ENCODE results near the gene CAMLG. TPM values are rescaled to one million over a fixed set of nuclear protein-coding genes. Genes with fewer than 3 reads are reported as not detected.
"Not testable (repeated sequence)": the region's sequence is repeated elsewhere in the genome, so short reads cannot be mapped to it uniquely, and the experiment has no call there.

Gene CAMLG
- total RNA-seq, 1 donor from 2014 or later = 43.4 TPM

DNA sequence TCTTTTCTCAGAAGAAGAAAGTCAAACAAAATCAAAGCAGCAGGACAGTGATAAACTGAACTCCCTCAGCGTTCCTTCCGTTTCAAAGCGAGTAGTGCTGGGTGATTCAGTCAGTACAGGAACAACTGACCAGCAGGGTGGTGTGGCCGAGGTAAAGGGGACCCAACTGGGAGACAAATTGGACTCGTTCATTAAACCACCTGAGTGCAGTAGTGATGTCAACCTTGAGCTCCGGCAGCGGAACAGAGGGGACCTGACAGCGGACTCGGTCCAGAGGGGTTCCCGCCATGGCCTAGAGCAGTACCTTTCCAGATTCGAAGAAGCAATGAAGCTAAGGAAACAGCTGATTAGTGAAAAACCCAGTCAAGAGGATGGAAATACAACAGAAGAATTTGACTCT, 2.7 kb downstream of the CAMLG start:
- Mint-ChIP-seq H3K4me1 (peaks cover 13% of the 10 kb centered on the region), H3K36me3 (ENCODE audit: low read depth) (no peaks in the 10 kb centered on the region), H3K27me3 (ENCODE audit: low read depth) (no peaks in the 10 kb centered on the region), H3K4me3 (peak overlapping the region; percentile 61), H3K9me3 (no peaks in the 10 kb centered on the region), H3K27ac (ENCODE audit: unreplicated experiment) (no peak overlapping the region)
- TF ChIP-seq, protein P1, sequence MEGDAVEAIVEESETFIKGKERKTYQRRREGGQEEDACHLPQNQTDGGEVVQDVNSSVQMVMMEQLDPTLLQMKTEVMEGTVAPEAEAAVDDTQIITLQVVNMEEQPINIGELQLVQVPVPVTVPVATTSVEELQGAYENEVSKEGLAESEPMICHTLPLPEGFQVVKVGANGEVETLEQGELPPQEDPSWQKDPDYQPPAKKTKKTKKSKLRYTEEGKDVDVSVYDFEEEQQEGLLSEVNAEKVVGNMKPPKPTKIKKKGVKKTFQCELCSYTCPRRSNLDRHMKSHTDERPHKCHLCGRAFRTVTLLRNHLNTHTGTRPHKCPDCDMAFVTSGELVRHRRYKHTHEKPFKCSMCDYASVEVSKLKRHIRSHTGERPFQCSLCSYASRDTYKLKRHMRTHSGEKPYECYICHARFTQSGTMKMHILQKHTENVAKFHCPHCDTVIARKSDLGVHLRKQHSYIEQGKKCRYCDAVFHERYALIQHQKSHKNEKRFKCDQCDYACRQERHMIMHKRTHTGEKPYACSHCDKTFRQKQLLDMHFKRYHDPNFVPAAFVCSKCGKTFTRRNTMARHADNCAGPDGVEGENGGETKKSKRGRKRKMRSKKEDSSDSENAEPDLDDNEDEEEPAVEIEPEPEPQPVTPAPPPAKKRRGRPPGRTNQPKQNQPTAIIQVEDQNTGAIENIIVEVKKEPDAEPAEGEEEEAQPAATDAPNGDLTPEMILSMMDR (conservative IDR thresholded peaks at IDR 0.05) = no peak
- DNase-seq (ENCODE audit: low read depth, low spot score) = no peak

DNA sequence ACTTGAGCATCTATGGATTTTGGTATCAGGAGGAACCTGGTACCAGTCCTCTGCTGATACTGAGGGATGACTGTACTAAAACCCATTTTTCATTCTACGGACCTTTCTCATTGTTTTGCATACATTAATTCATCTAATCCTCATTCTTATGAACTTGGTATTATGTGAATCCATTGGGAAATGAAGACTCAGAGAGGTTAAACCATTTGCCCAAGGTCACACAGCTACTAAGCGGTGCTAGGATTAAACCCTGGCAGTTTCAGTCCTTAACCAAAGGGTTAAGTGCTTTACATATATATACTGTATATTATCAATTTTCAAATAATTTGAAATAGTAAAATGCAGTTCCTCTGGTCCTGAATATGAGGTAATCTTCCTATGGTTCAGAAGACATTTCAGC, 3.8 kb downstream of the CAMLG start:
- H3K4me1 Mint-ChIP-seq = peaks cover 13% of the 10 kb centered on the region
- H3K4me3 Mint-ChIP-seq = peak overlapping the region; percentile 41
- no peak for DNase-seq (ENCODE audit: low read depth, low spot score)
- no peak overlapping the region for H3K27ac Mint-ChIP-seq (ENCODE audit: unreplicated experiment)
- H3K27me3 Mint-ChIP-seq (ENCODE audit: low read depth) = no peaks in the 10 kb centered on the region
- TF ChIP-seq, protein P1 (conservative IDR thresholded peaks at IDR 0.05) = no peak
- no peaks in the 10 kb centered on the region for H3K36me3 Mint-ChIP-seq (ENCODE audit: low read depth)
- no peaks in the 10 kb centered on the region for H3K9me3 Mint-ChIP-seq

DNA sequence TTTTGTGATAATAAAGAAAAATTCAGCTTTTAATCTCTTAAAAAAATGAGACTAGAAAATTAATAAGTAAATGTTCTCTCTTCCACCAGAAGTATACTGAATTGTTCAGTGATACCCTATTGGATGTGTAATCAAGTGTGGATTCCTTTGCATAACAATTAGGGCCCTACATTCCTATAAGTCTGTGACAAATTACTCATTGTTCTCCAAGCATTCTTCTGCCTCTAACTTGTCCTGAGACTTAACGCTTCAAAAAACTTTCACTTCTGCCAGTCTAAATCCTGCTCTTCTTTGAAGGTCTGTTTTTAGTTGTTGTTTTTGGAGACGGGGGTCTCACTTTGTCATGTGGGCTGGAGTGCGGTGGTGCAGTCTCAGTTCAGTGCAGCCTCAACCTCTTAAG, 11.1 kb downstream of the CAMLG start:
- TF ChIP-seq, protein P1 (conservative IDR thresholded peaks at IDR 0.05) = no peak
- Mint-ChIP-seq H3K36me3 (ENCODE audit: low read depth) (no peaks in the 10 kb centered on the region), H3K27ac (ENCODE audit: unreplicated experiment) (no peak overlapping the region), H3K9me3 (no peaks in the 10 kb centered on the region), H3K4me3 (no peak overlapping the region), H3K27me3 (ENCODE audit: low read depth) (no peaks in the 10 kb centered on the region), H3K4me1 (peaks cover 4% of the 10 kb centered on the region)
- DNase-seq (ENCODE audit: low read depth, low spot score) = no peak

DNA sequence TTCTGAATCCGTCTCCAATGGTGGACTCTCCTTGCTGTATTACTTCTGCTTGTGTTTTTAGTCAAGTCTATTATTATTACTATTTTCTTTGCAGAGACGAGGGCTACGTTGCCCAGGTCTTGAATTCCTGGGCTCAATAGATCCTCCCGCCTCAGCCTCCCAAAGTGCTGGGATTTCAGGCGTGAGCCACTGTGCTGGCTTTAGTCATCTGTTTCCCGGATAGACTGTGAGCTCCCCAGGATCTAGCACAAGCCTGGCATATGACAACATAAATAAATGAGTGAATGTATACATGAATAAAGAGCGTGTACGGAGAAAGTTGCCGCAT, 19.8 kb downstream of the CAMLG start:
- TF ChIP-seq, protein P1 (conservative IDR thresholded peaks at IDR 0.05) = no peak
- Mint-ChIP-seq H3K4me3 (peak overlapping the region; percentile 99), H3K4me1 (peaks cover 33% of the 10 kb centered on the region), H3K27me3 (ENCODE audit: low read depth) (no peaks in the 10 kb centered on the region), H3K27ac (ENCODE audit: unreplicated experiment) (peak overlapping the region; percentile 4), H3K36me3 (ENCODE audit: low read depth) (no peaks in the 10 kb centered on the region), H3K9me3 (no peaks in the 10 kb centered on the region)
- no peak for DNase-seq (ENCODE audit: low read depth, low spot score)

DNA sequence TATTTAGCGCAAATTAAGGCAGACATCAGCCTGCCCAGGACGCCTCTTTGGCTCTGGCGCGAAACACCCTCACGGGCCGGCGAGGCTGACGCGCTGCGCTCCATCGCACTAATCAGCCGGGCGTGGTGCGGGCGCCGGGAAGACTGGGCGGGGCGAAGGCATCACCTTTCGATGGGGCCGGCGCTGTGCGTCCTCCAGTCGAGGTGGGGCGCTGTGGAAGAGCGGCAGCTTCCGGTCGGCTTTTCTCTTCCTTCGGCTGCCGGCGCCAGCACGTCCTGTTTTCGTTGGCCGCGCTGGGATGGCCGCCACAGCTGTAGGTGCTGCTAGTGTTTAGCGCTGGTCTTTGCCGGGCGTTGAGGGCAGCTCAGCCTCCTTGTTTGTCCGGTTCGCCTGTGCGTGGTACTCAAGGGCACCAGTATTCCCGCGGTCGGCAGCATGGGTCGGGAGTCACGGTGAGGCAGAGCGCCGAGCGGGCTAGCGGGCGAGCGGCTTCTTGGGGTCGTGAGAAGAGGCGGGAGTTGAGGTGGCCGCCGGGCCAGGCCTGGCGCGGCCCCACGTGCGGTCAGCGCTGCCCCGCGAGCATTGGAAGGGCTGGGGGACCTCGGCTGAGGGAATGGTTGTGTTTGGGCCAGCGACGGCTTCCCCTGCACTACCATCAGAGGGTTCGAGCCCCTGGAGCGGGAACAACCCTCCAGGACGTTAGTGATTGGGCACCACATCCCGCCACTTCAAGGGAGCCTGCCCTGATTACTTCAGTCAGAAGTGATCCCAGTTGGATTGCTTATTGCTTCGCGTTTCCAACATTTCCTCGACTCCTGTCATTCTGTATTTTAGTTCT, 20.4 kb downstream of the CAMLG start, which contains the start of gene DDX46:
Gene DDX46 (plus strand): TSS at position 276 of the 838 bp plus-strand sequence. CDS start 160 bp downstream, at position 436.
- TF ChIP-seq, protein P1 (conservative IDR thresholded peaks at IDR 0.05) = peak; percentile 78
- H3K27me3 Mint-ChIP-seq (ENCODE audit: low read depth) = no peaks in the 10 kb centered on the region
- peak within 1 kb of the TSS; percentile 99 for H3K27ac Mint-ChIP-seq (ENCODE audit: unreplicated experiment)
- H3K36me3 Mint-ChIP-seq (ENCODE audit: low read depth) = no peaks in the 10 kb centered on the region
- DNase-seq (ENCODE audit: low read depth, low spot score) = peak; percentile 94
- peak within 1 kb of the TSS; percentile 99 for H3K4me3 Mint-ChIP-seq
- H3K4me1 Mint-ChIP-seq = peaks cover 33% of the 10 kb centered on the region
- no peaks in the 10 kb centered on the region for H3K9me3 Mint-ChIP-seq

DNA sequence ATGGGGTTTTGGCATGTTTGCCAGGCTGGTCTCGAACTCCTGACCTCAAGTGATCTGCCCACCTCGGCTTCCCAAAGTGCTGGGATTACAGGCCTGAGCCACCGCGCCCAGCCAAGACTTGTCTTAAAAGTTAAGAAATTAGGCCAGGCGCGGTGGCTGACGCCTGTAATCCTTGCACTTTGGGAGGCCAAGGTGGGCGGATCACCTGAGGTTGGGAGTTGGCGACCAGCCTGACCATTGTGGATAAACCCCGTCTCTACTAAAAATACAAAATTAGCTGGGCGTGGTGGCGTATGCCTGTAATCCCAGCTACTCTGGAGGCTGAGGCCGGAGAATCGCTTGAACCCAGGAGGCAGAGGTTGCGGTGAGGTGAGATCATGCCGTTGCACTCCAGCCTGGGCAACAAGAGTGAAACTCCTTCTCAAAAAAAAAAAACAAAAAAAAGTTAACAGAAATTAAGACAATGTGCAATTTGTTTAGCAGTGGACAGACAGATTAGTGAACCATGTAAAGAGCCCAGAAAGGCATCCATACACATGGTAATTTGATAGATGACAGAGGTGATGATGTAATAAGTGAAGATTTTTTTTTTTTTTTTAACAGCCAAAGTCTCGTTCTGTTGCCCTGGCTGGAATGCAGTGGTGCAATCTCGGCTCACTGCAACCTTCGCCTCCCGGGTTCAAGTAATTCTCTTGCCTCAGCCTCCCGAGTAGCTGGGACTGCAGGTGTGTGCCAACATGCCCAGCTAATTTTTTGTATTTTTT, 29.4 kb downstream of the CAMLG start:
- H3K27ac Mint-ChIP-seq (ENCODE audit: unreplicated experiment); DNase-seq (ENCODE audit: low read depth, low spot score); H3K4me1 Mint-ChIP-seq; H3K27me3 Mint-ChIP-seq (ENCODE audit: low read depth); H3K4me3 Mint-ChIP-seq; H3K9me3 Mint-ChIP-seq: not testable (repeated sequence)
- H3K36me3 Mint-ChIP-seq (ENCODE audit: low read depth) = peaks cover 10% of the 10 kb centered on the region

All from neural crest cell (in vitro differentiated cells).